GM12891 (cell line): ENCODE measurements around the gene SPATA46.

Source experiments
- POLR2A ChIP-seq: IDR thresholded peaks from 2 replicates; pipeline ENCODE4 v1.6.1; 2011; ENCODE audit warnings: low read depth, low read length, control low read depth
- POLR2AphosphoS5 ChIP-seq: IDR thresholded peaks from 2 replicates; pipeline ENCODE4 v1.6.1; 2011; ENCODE audit warnings: low read depth, low read length, control low read depth

DNA sequence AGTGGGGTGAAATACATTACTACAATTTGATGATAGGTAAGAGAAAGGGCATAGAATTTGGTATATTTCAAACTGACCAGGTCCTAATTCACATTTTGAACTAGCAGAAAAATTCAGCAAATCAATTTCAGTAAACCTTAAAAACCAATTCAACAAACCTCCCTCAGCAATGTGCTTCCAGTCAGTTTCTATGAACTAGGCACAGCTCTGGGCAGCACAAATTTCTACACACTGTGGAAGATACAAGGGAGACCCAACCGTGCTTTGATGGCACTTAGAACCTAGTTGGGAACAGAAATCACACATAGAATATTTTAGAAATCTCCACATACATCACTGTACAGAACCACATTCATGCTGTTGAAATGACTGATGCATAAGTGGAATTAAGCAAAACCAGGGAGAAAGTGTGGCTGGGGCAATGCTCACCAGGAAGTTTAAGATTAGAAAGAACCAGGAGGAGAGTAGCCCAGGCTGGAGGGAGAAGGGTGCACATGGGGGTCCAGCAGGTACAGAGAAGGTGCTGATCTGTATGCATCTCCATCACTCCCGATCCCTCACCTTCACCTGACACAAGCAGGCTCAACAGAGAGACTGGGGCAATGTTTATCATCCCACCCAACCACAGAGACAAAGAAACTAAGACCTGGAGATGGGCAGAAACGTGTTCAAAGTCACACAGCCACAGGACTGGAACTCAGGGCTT, 19.7 kb upstream of the SPATA46 start:
- no peak for TF ChIP-seq POLR2AphosphoS5
- no peak for TF ChIP-seq POLR2A
